K562 (cell line): Measurements from ENCODE around the gene LRRN3. TPM values are rescaled to one million over a fixed set of nuclear protein-coding genes. Genes with fewer than 3 reads are reported as not detected.

Experiments
- ARID3B ChIP-seq: fragments of 250-450 bp; sonication (Bioruptor Pico); IDR thresholded peaks from 2 replicates; pipeline ENCODE4 v1.4.0; 2020; ENCODE audit warnings: borderline replicate concordance
- CREB3L1 ChIP-seq: fragments of 450-650 bp; IDR thresholded peaks from 2 replicates; pipeline ENCODE4 v1.6.1; 2014; ENCODE audit warnings: low read depth, mild to moderate bottlenecking, moderate library complexity, borderline replicate concordance
- E2F6 ChIP-seq, 2 experiments: IDR thresholded peaks; 2 replicates each; pipeline ENCODE4 v1.6.1; 2011; ENCODE audit warnings: borderline replicate concordance in 1 of 2, control low read depth in 1 of 2, low read depth in 1 of 2, low read length in 1 of 2, mild to moderate bottlenecking in 1 of 2, mixed read lengths in 1 of 2, moderate library complexity in 1 of 2; ENCODE audit not compliant: insufficient read depth in 1 of 2, insufficient read length in 1 of 2, poor library complexity in 1 of 2, severe bottlenecking in 1 of 2; ENCODE audit errors: extremely low read depth in 1 of 2
- HES1 ChIP-seq: fragments of 450-650 bp; IDR thresholded peaks from 2 replicates; pipeline ENCODE4 v1.6.1; 2016; ENCODE audit warnings: low read depth, mild to moderate bottlenecking, moderate library complexity
- HOXB6 ChIP-seq: fragments of 250-450 bp; sonication (Bioruptor Pico); IDR thresholded peaks from 2 replicates; pipeline ENCODE4 v1.5.1; 2022; ENCODE audit warnings: mild to moderate bottlenecking, borderline replicate concordance
- IFI16 ChIP-seq: fragments of 250-450 bp; sonication (Bioruptor Pico); IDR thresholded peaks from 2 replicates; pipeline ENCODE4 v2.1.2; 2022; ENCODE audit warnings: mild to moderate bottlenecking, inconsistent platforms
- KDM1A ChIP-seq, 2 experiments: fragments of 450-650 bp; IDR thresholded peaks; 2 replicates each; pipeline ENCODE4 v1.6.1; 2016; ENCODE audit warnings: mild to moderate bottlenecking in 2 of 2
- MBD1 ChIP-seq: fragments of 250-450 bp; sonication (Bioruptor Pico); IDR thresholded peaks from 2 replicates; pipeline ENCODE4 v1.8.0; 2022; ENCODE audit warnings: inconsistent platforms
- OTX1 ChIP-seq: fragments of 450-650 bp; formaldehyde crosslinking; IDR thresholded peaks from 2 replicates; pipeline ENCODE4 v1.4.0; 2022; ENCODE audit warnings: mild to moderate bottlenecking
- PTRF ChIP-seq: fragments of 450-650 bp; IDR thresholded peaks from 2 replicates; pipeline ENCODE4 v1.6.1; 2016; ENCODE audit warnings: mild to moderate bottlenecking, missing genetic modification characterization, missing compliant biosample characterization
- SFPQ ChIP-seq: fragments of 200-400 bp; formaldehyde crosslinking; IDR thresholded peaks from 2 replicates; pipeline ENCODE4 v1.6.1; 2017; ENCODE audit warnings: mild to moderate bottlenecking, low read depth, low read length, moderate library complexity
- SMAD2 ChIP-seq: fragments of 150-350 bp; IDR thresholded peaks from 2 replicates; pipeline ENCODE4 v1.6.1; 2014; ENCODE audit warnings: low read depth, mild to moderate bottlenecking, low read length
- SMAD3 ChIP-seq: fragments of 450-650 bp; formaldehyde crosslinking; conservative IDR thresholded peaks from 2 replicates; pipeline ENCODE4 v1.4.0; 2020; ENCODE audit warnings: mild to moderate bottlenecking
- THRB ChIP-seq: fragments of 450-650 bp; formaldehyde crosslinking; conservative IDR thresholded peaks from 2 replicates; pipeline ENCODE4 v1.4.0; 2022; ENCODE audit warnings: mild to moderate bottlenecking, missing genetic modification characterization
- ZNF224 ChIP-seq: sonication (generic); formaldehyde crosslinking; IDR thresholded peaks from 2 replicates; pipeline ENCODE4 v1.8.0; 2022; ENCODE audit warnings: mild to moderate bottlenecking, missing genetic modification reagents
- polyA plus RNA-seq, 8 experiments: library from polyadenylated mRNA; depleted of rRNA in 4 of 8; stranded (reverse) in 5 of 8; unstranded in 3 of 8; fragments of >200 nt; fragmentation: Nextera tagmentation in 2 of 8; fragmentation: Illumina TruSeq in 1 of 8; extraction: Ambion mirVana in 2 of 8; extraction: Trizol in 1 of 8; gene quantifications; 2 replicates each; pipeline versions ENCODE4 v1.2.1 to v1.2.3, GENCODE V29; 2011 to 2014; ENCODE audit warnings: inconsistent platforms in 1 of 8, missing spikeins in 1 of 8
- total RNA-seq, 7 experiments: library from RNA; depleted of rRNA in 6 of 7; stranded (reverse); fragments of >200 nt in 6 of 7; fragmentation: Illumina TruSeq in 2 of 7; extraction: Trizol in 2 of 7; gene quantifications; 2 replicates each; pipeline versions ENCODE4 v1.2.1 to v1.2.3, GENCODE V29; 2011 to 2021; ENCODE audit warnings: low replicate concordance in 1 of 7

The LRRN3 gene
- total and polyA plus RNA-seq, 9 of the 15 experiments (the other 6 are each of a cell fraction or from before 2014, with no cell fraction given), result 0.05 to 1.00 (median 0.20) TPM; not detected in 1

- no peak for TF ChIP-seq HOXB6 (CRISPR knock-in tag)
- no peak for TF ChIP-seq SMAD2
- TF ChIP-seq SMAD3 (CRISPR knock-in tag), result no peak
- no peak for TF ChIP-seq CREB3L1
- no peak for TF ChIP-seq SFPQ
- TF ChIP-seq ARID3B (CRISPR knock-in tag), result no peak
- TF ChIP-seq MBD1 (CRISPR knock-in tag), result no peak
- TF ChIP-seq THRB (CRISPR knock-in tag), result no peak
- TF ChIP-seq IFI16 (CRISPR knock-in tag), result no peak
- no peak for TF ChIP-seq OTX1 (CRISPR knock-in tag)
- TF ChIP-seq KDM1A (IDR thresholded peaks at IDR 0.05), result peak; percentile 40 to 55; a peak in 1 of 4 replicates
- TF ChIP-seq E2F6 (IDR thresholded peaks at IDR 0.05; ENCODE audit: borderline replicate concordance in 1 of 2, extremely low read depth in 1 of 2, insufficient read depth in 1 of 2, insufficient read length in 1 of 2, low read depth in 1 of 2, low read length in 1 of 2, poor library complexity in 1 of 2, severe bottlenecking in 1 of 2), result no peak
- peak; percentile 41; the same call in 1 of the 2 replicates for TF ChIP-seq HES1
- TF ChIP-seq ZNF224 (CRISPR knock-in tag), result no peak
- no peak for TF ChIP-seq PTRF
Observed at GRCh38 chr7:111074748-111075146, 16.2 kb upstream of the LRRN3 start (continued).
